ENCODE results near the gene ADAMTS2.

Gene ADAMTS2

GRCh38 chr5:179120951-179121666 is 224.2 kb downstream of the ADAMTS2 start:
- H3K9me3 ChIP-seq (ENCODE audit: control insufficient read depth, insufficient read depth, low read length) = no peaks in the 10 kb centered on the region

GRCh38 chr5:179120421-179120861 is 224.8 kb downstream of the ADAMTS2 start:
- Histone ChIP-seq H3K36me3 (ENCODE audit: insufficient read depth, low read length) (no peaks in the 10 kb centered on the region), H3K9me3 (ENCODE audit: control insufficient read depth, insufficient read depth, low read length) (no peaks in the 10 kb centered on the region), H3K4me1 (ENCODE audit: insufficient read depth, low read length) (no peaks in the 10 kb centered on the region), H3K9ac (ENCODE audit: low read depth, low read length) (no peak overlapping the region)

More at GRCh38 chr5:179120951-179121666, 224.2 kb downstream of the ADAMTS2 start:
- H3K4me1 ChIP-seq (ENCODE audit: insufficient read depth, low read length) = no peaks in the 10 kb centered on the region
- no peak overlapping the region for H3K9ac ChIP-seq (ENCODE audit: low read depth, low read length)
- H3K36me3 ChIP-seq (ENCODE audit: insufficient read depth, low read length) = no peaks in the 10 kb centered on the region

GRCh38 chr5:179119415-179120170 is 225.7 kb downstream of the ADAMTS2 start:
- no peaks in the 10 kb centered on the region for H3K4me1 ChIP-seq (ENCODE audit: insufficient read depth, low read length)
- H3K9ac ChIP-seq (ENCODE audit: low read depth, low read length) = no peak overlapping the region
- no peaks in the 10 kb centered on the region for H3K9me3 ChIP-seq (ENCODE audit: control insufficient read depth, insufficient read depth, low read length)
- no peaks in the 10 kb centered on the region for H3K36me3 ChIP-seq (ENCODE audit: insufficient read depth, low read length)

- H3K9me3 ChIP-seq (ENCODE audit: control insufficient read depth, insufficient read depth, low read length) = no peaks in the 10 kb centered on the region
- H3K9ac ChIP-seq (ENCODE audit: low read depth, low read length) = no peak overlapping the region
These were observed 226.4 kb downstream of the ADAMTS2 start for GRCh38 chr5:179118756-179119414.

GRCh38 chr5:179118338-179118737 is 226.9 kb downstream of the ADAMTS2 start:
- Histone ChIP-seq H3K4me1 (ENCODE audit: insufficient read depth, low read length) (no peaks in the 10 kb centered on the region), H3K9ac (ENCODE audit: low read depth, low read length) (no peak overlapping the region), H3K36me3 (ENCODE audit: insufficient read depth, low read length) (no peaks in the 10 kb centered on the region), H3K9me3 (ENCODE audit: control insufficient read depth, insufficient read depth, low read length) (no peaks in the 10 kb centered on the region)

More at GRCh38 chr5:179118756-179119414, 226.4 kb downstream of the ADAMTS2 start:
- Histone ChIP-seq H3K36me3 (ENCODE audit: insufficient read depth, low read length) (no peaks in the 10 kb centered on the region), H3K4me1 (ENCODE audit: insufficient read depth, low read length) (no peaks in the 10 kb centered on the region)

- H3K4me1 ChIP-seq (ENCODE audit: insufficient read depth, low read length) = no peaks in the 10 kb centered on the region
- no peaks in the 10 kb centered on the region for H3K36me3 ChIP-seq (ENCODE audit: insufficient read depth, low read length)
- no peaks in the 10 kb centered on the region for H3K9me3 ChIP-seq (ENCODE audit: control insufficient read depth, insufficient read depth, low read length)
- H3K9ac ChIP-seq (ENCODE audit: low read depth, low read length) = no peak overlapping the region
These were observed 229.3 kb downstream of the ADAMTS2 start for GRCh38 chr5:179115845-179116524.

GRCh38 chr5:179115307-179115706 is 230.0 kb downstream of the ADAMTS2 start:
- H3K4me1 ChIP-seq (ENCODE audit: insufficient read depth, low read length) = no peaks in the 10 kb centered on the region
- no peak overlapping the region for H3K9ac ChIP-seq (ENCODE audit: low read depth, low read length)
- H3K9me3 ChIP-seq (ENCODE audit: control insufficient read depth, insufficient read depth, low read length) = no peaks in the 10 kb centered on the region
- H3K36me3 ChIP-seq (ENCODE audit: insufficient read depth, low read length) = no peaks in the 10 kb centered on the region

- Histone ChIP-seq H3K9me3 (ENCODE audit: control insufficient read depth, insufficient read depth, low read length) (no peaks in the 10 kb centered on the region), H3K9ac (ENCODE audit: low read depth, low read length) (no peak overlapping the region), H3K4me1 (ENCODE audit: insufficient read depth, low read length) (no peaks in the 10 kb centered on the region), H3K36me3 (ENCODE audit: insufficient read depth, low read length) (no peaks in the 10 kb centered on the region)
These were observed 230.5 kb downstream of the ADAMTS2 start for GRCh38 chr5:179114756-179115155.

- no peaks in the 10 kb centered on the region for H3K4me1 ChIP-seq (ENCODE audit: insufficient read depth, low read length)
- H3K36me3 ChIP-seq (ENCODE audit: insufficient read depth, low read length) = no peaks in the 10 kb centered on the region
- H3K9ac ChIP-seq (ENCODE audit: low read depth, low read length) = no peak overlapping the region
- H3K9me3 ChIP-seq (ENCODE audit: control insufficient read depth, insufficient read depth, low read length) = no peaks in the 10 kb centered on the region
These were observed 231.2 kb downstream of the ADAMTS2 start for GRCh38 chr5:179113945-179114641.

GRCh38 chr5:179113143-179113530 is 232.1 kb downstream of the ADAMTS2 start:
- Histone ChIP-seq H3K4me1 (ENCODE audit: insufficient read depth, low read length) (no peaks in the 10 kb centered on the region), H3K36me3 (ENCODE audit: insufficient read depth, low read length) (no peaks in the 10 kb centered on the region), H3K9me3 (ENCODE audit: control insufficient read depth, insufficient read depth, low read length) (no peaks in the 10 kb centered on the region), H3K9ac (ENCODE audit: low read depth, low read length) (no peak overlapping the region)

- no peaks in the 10 kb centered on the region for H3K4me1 ChIP-seq (ENCODE audit: insufficient read depth, low read length)
- H3K9ac ChIP-seq (ENCODE audit: low read depth, low read length) = no peak overlapping the region
- H3K9me3 ChIP-seq (ENCODE audit: control insufficient read depth, insufficient read depth, low read length) = no peaks in the 10 kb centered on the region
- no peaks in the 10 kb centered on the region for H3K36me3 ChIP-seq (ENCODE audit: insufficient read depth, low read length)
These were observed 232.7 kb downstream of the ADAMTS2 start for GRCh38 chr5:179112469-179113142.

- Histone ChIP-seq H3K4me1 (ENCODE audit: insufficient read depth, low read length) (no peaks in the 10 kb centered on the region), H3K9ac (ENCODE audit: low read depth, low read length) (no peak overlapping the region), H3K36me3 (ENCODE audit: insufficient read depth, low read length) (no peaks in the 10 kb centered on the region), H3K9me3 (ENCODE audit: control insufficient read depth, insufficient read depth, low read length) (no peaks in the 10 kb centered on the region)
These were observed 233.7 kb downstream of the ADAMTS2 start for GRCh38 chr5:179111267-179112207.

All from ES-I3 (cell line).